ENCODE results near the gene GET3.

Gene GET3

GRCh38 chr19:12782424-12783290 lies 45.4 kb downstream of the GET3 start:
- peak; percentile 86 to 93 for DNase-seq

GRCh38 chr19:12783291-12783848 lies 46.1 kb downstream of the GET3 start:
- DNase-seq = peak; percentile 65 to 75

GRCh38 chr19:12783849-12784393 lies 46.6 kb downstream of the GET3 start:
- no peak for DNase-seq

- DNase-seq = no peak
Measured at GRCh38 chr19:12784394-12784870, 47.1 kb downstream of the GET3 start.

GRCh38 chr19:12784871-12785430 lies 47.7 kb downstream of the GET3 start:
- DNase-seq = no peak

GRCh38 chr19:12785431-12786031 lies 48.2 kb downstream of the GET3 start:
- DNase-seq = no peak

GRCh38 chr19:12786141-12786870 lies 49.0 kb downstream of the GET3 start:
- no peak for DNase-seq

- DNase-seq = no peak
Measured at GRCh38 chr19:12786952-12787351, 49.7 kb downstream of the GET3 start.

GRCh38 chr19:12787458-12787857 lies 50.2 kb downstream of the GET3 start:
- DNase-seq = no peak

- DNase-seq = no peak
Measured at GRCh38 chr19:12788042-12788681, 50.9 kb downstream of the GET3 start.

- DNase-seq = peak in 1 of 2 donors; percentile 55
Measured at GRCh38 chr19:12788682-12789097, 51.4 kb downstream of the GET3 start.

- DNase-seq = peak in 1 of 2 donors; percentile 51
Measured at GRCh38 chr19:12789098-12789903, 52.0 kb downstream of the GET3 start.

- peak; percentile 89 to 97 for DNase-seq
Measured at GRCh38 chr19:12789904-12790619, 52.8 kb downstream of the GET3 start.

- no peak for DNase-seq
Measured at GRCh38 chr19:12790628-12791344, 53.5 kb downstream of the GET3 start.

- DNase-seq = peak; percentile 95 to 96
Measured at GRCh38 chr19:12791345-12792050, 54.2 kb downstream of the GET3 start, which contains the start of gene JUNB. Gene JUNB (plus strand): TSS chr19:12791486. CDS start chr19:12791772, 286 bp downstream.

GRCh38 chr19:12792051-12792852 lies 55.0 kb downstream of the GET3 start:
- peak; percentile 77 to 78 for DNase-seq

- DNase-seq = no peak
Measured at GRCh38 chr19:12792853-12793289, 55.6 kb downstream of the GET3 start.
